Measurements from ENCODE around the gene CALML3.
A peak's percentile ranks its signal among the peaks of the same experiment; 100 is the strongest.

The CALML3 gene

GRCh38 chr10:5528989-5529701, 4.4 kb downstream of the CALML3 start:
- FAIRE-seq: no peak

- FAIRE-seq: no peak
These were observed 5.1 kb downstream of the CALML3 start for GRCh38 chr10:5529702-5530411.

DNA sequence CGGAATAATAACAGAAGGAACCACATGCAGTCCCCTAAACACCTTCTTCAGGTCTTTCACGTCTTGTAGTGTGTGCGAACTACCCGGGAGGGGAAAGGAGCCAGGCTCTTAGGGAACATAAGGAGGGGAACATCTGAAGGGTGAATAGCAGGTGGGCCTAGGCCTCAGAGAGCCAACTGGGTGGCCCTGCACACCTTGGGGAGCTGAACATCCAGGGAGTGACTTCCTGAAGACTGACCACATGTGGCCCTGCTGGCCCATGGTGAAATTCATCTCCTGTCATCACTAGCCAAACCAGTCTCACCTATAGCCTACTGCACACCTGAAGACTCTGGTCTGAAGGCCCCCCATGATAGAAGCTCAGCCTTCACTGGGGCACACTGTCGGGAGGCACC, 5.6 kb downstream of the CALML3 start:
- FAIRE-seq: no peak

- FAIRE-seq: no peak
These were observed 6.2 kb downstream of the CALML3 start for GRCh38 chr10:5530846-5531557.

DNA sequence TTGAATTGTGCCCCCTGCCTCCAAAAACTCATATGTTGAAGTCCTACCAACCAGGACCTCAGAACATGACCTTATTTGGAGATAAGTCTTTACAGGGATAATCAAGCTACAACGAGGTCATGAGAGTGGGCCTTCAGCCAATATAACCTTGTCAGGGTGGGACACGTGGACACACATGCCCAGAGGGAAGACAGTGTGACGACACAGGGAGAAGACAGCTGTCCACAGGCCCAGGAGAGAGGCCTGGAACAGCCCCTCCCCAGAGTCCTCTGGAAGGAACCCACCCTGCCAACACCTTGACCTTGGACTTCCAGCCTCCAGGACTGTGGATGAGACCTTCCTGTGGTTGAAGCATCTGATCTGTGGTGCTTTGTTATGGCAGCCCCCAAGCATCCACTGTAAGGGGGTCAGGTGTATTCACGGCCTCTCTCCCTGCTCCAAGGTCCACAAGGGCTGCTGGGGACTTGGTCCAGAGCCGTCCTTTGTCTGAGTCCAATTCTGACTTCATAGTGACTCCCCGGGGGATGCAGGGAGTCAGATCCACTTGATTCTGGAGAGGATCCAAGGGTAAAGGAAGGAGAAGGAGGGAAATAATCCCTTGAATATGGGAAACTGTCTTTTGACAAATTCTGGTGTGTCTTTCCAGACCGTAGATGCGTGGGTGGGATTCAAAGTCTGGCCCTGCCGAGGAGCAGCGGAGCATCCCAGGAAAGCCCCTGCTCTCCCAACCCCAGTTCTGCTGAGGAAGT, 7.0 kb downstream of the CALML3 start:
- no peak for FAIRE-seq

GRCh38 chr10:5532307-5532605, 7.5 kb downstream of the CALML3 start:
- no peak for FAIRE-seq

- no peak for FAIRE-seq
These were observed 7.9 kb downstream of the CALML3 start for GRCh38 chr10:5532618-5533097.

DNA sequence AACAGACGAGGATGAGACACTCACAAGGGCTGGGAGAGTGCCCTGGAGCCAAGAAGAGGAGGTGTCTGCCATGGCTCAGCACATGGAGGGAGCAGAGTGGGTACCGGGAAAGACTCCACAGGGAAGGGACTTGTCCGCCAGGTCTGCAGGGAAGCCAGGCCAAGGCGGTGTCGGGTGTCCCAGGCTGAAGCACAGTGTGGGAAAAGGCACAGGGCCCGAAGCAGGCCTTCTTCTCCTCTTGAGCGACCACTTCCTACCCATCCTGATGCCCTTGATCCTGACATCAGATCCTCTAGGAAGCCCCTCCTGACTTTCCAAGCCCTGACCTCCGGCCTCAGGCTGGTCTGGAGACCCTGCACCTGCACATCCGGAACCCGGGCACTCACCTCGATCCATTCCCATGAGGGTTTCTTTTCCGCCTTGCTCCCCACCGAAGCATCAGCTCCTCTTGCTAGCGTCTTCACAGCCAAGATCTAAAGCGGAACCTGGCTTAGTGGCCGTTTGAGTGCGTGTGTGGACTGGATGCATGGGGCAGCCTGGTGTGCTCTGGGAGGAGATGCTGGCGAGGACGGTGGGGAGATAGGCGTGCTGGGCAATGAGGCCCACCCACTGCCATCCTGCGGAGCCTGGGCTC, 8.5 kb downstream of the CALML3 start:
- no peak for FAIRE-seq

- FAIRE-seq: no peak
These were observed 9.5 kb downstream of the CALML3 start for GRCh38 chr10:5534051-5534821.

DNA sequence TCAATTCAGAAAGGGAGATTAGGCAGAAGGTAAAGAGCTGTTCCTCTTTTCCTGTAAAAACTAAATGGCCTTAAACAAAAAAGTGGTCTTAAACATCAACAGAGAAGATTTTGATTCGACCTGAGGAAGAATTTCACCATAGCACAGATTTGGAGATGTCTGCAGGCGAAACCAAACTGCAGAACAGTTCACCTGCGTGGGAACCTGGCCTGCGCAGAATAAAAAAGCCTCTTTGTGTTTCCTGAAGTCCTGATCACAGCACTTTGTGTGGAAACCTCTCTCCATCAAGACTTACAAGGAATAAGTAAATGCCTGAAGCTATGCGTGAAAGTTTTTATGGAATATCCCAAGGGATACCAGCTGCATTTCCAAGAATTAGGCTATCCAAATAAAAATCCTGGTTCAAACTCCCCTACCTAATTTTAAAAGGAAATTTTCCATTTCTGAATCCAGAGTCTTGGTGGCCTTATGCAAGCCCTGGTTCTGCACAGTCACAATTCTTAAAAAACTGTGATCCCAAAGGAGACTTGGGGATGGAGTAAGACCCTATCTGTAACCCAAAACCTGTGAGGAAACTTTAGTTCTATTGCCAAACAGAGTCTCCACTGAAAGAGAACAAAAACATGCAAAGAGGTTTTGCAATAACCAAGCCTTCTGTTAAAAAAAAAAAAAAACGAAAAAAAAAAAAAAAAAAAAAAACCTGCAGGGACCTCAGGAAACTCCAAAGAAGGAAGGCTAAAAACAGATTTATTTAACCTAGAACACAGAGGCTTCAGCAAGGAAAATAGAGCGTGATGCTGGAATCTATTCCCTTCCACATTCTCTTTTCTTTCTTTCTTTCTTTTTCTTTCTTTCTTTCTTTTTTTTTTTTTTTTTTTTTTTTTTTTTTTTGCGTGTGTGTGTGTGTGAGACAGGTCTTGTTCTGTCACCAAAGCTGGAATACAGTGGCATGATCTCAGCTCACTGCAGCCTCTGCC, 10.4 kb downstream of the CALML3 start:
- FAIRE-seq: no peak

DNA sequence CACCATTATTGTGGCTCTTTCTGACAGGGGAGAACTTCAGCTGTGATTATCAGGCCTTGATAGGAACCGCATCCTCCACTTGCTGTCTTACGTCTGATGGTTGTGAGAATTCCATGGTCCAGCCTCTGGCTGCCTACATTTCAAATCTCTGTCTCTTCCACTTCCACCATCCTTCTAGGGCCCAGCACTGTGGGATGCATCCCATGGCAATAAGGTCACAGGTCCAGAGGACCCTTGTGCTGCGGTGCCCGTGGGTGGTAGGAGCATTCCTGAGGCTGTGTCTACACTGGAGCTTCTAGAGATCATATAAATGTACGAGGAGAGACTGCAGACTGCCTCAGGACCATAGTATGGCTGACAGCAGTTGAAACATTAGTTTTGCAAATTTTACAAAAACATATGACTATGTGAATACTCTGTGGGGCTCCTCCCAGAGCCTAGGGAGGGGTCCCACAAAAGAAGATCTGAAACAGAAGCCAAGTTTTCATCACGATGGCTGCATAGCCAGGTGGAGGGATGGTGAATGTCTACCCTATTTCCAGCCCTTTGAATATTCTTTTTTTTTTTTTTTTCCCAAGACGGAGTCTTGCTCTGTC, 11.8 kb downstream of the CALML3 start:
- FAIRE-seq: no peak

GRCh38 chr10:5537684-5538083, 12.9 kb downstream of the CALML3 start:
- FAIRE-seq: no peak

DNA sequence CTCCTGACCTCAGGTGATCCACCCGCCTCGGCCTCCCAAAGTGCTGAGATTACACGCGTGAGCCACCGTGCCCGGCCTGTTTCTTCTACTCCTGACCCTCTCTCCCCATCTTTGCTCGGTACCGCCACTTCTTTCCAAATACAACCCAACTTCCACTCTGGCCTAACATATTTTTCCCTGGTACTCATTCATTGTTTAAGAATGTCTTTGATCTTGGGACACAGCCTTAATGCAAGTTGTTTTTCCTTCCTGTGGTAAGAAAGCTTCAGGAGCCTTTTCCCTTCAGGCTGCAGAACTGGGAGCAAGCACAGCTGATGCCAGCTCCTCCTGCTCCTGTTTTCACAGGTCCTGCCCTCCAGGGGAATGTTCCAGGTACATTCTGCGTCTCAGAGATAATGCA, 13.7 kb downstream of the CALML3 start:
- FAIRE-seq: no peak

- FAIRE-seq: no peak
These were observed 14.3 kb downstream of the CALML3 start for GRCh38 chr10:5538892-5539651.

DNA sequence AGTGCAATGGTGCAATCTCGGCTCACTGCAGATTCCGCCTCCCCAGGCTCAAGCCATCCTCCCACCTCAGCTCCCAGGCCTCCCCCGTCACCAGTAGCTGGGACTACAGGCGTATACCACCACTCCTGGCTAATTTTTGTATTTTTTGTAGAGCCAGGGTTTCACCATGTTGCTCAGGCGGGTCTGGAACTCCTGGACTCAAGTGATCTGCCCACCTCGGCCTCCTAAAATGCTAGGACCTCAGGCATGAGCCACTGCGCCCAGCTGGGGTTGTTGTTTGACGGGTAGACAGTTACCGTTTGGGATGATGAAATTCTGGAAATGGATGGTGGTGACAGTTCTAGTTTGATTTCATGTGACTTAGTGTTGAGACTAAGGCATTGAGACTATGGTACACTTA, 15.3 kb downstream of the CALML3 start:
- FAIRE-seq: no peak

DNA sequence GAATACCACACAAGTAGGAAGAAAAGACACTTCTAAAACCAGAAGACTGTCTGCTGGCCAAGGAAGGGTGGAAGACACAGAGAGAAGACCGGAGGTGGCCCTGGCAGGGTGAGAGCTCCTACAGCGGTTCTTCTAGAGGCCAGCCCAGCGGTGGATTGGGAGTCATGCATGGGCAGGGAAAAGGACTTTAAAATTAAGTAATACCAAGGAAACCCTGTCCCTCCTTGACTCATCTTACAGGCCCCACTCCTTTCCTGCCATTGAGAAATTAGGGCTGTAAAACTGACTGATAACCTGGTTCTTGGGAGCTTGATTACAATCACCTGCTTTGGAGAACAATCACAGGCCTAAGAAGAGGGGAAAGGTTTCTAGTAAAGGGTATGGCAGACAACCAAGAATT, 16.1 kb downstream of the CALML3 start:
- FAIRE-seq: no peak

- FAIRE-seq: peak; percentile 27
These were observed 17.3 kb downstream of the CALML3 start for GRCh38 chr10:5542100-5542499.

DNA sequence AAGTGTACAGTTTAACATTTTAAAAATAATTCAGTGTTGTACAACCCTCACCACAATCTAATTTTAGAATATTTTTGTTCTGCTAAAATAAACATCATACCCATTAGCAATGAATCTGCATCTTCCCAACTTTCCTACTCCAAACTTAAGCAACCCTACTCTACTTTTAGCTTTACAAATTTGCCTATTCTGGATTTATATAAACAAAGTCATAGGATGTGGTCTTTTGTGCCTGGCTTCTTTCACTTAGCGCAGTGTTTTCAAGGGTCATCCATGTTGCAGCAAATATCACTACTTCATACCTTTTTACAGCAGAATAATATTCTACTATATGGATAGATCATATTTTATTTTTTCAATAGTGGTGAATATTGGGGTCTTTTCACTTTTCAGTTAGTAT, 18.9 kb downstream of the CALML3 start:
- no peak for FAIRE-seq

DNA sequence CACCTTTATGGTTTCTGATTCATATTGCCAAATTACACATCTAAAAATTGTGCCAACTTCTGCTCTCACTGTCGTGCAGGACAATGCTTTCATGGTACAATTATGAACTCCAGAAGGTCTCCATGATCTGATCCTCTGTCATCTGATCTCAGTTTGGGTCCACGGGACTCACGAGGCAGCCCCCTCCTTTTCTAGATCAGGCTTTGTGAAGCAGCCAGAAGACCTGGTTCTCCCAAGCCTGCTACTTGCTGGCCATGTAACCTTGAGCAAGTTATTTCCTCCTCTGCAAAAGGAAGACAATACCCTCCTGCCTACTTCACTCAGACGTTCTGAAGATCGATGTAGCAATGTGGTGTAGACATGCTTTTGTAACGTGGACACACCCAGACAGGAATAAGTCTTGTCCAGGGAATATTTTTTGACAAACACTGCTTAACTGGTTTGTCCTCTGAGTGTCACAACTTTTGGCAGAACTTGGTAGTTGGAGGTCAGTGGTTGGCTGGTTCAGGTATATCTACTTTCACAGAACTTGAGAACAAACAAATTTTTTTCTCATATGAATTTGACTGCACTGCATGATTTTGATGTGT, 19.6 kb downstream of the CALML3 start:
- no peak for FAIRE-seq

All from islet of Langerhans (tissue), 1 donor.